Measurements from ENCODE around the gene NME3.

The NME3 gene

DNA sequence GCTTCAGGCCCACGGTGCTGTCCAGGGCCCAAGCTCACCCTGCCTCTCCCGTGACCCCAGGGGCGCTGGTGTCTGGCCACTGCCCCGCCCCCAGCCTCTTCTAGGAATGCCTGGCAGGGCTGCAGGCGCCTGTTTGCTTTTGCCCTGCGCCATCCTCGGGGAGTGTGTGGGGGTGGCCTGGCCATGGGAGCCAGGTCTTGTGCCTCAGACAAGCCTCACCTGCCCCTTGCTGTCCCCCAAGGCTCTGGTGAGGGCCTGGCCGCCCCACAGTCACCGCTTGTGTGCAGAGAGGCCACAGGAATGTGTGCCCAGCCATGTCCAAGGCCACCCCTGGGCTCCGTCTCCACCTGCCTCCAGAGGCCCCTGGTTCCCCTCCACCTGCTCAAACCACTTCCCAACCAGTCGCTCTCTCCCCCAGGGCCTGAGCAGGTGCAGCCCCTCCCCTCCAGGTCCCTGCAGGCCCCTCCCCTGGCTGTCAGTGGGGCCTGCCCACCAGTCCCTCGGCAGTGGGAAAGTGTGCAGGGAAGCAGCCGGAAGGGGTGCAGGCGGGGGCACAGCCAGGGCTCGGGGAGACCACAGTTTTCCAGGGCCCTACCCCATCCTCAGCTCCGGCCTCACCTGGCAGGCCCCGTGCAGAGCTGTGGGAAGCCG lies 23.0 kb upstream of the NME3 start:
- DNase-seq (ENCODE audit: low read depth in 2 of 2, low spot score in 1 of 2) = no peak

DNA sequence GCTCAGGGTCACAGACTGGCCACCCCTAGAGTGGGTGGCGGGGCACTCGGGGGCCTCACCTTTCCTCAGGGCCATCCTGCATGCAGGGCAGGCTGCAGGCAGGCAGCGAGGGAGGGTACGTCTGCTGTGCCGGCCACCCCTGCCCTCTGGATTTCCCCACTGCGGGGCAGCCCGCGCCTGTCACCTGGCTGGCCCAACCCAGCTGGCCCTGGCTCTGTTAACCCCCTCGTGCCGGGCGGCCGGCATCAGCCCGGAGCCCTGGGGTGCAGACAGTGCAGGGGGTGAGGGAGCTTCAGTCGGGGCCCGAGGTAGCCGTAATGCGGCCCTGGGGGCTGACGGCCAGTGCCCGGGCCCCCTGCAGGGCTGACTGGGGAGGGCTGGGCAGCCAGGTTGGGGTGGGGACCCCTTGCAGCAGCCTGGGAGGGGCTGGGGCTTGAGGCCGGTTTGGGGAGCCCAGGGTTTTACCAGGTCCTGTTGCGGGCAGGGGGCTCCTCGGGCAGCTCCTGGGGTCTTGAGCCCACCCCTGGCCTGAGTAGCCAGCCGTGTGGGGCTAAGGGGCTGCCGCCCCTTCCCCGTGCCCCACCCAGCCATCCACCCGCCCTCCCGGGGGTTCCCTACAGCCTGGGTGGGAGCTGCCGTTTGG lies 22.4 kb upstream of the NME3 start, which contains the start of gene IGFALS:
IGFALS (minus strand) TSS at position 128 of the 643 bp plus-strand sequence; CDS start at position 75, 53 bp downstream.
- DNase-seq (ENCODE audit: low read depth in 2 of 2, low spot score in 1 of 2) = no peak

DNA sequence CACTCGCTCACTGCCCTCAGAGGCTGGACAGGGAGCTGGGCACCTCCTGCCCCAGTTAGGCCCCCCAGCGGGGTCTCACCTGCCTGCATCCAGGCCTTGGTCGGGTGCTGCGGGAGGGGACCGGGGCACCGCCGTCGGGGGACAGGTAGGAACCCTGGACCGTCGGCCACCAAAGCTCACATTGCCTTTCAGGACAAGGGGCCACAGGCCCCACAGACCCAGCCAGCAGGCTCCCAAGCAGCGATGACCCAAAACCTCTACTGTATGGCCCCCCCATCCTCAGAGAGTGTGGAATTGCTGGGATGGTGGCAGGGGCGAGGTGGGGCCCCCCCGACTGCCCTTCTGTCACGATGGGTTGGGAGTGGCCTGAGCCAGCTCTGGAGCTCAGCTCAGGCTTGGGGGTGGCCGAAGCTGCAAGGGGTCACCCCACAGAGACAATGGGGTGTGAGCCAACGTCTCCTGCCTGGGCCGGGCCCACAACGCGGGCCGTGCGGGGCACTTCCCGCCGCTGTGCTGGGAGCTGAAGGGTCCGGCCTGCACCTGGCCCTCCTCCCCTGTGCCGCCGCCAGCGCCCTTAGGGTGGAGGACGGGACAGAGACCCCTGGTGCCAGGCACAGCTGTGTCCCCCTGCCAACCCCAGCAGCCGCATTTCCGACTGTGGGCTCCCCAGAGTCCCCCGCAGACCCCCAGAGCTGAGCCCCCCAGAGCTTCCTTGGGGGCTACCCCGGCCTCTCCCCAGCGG lies 21.7 kb upstream of the NME3 start:
- no peak for DNase-seq (ENCODE audit: low read depth in 2 of 2, low spot score in 1 of 2)

DNA sequence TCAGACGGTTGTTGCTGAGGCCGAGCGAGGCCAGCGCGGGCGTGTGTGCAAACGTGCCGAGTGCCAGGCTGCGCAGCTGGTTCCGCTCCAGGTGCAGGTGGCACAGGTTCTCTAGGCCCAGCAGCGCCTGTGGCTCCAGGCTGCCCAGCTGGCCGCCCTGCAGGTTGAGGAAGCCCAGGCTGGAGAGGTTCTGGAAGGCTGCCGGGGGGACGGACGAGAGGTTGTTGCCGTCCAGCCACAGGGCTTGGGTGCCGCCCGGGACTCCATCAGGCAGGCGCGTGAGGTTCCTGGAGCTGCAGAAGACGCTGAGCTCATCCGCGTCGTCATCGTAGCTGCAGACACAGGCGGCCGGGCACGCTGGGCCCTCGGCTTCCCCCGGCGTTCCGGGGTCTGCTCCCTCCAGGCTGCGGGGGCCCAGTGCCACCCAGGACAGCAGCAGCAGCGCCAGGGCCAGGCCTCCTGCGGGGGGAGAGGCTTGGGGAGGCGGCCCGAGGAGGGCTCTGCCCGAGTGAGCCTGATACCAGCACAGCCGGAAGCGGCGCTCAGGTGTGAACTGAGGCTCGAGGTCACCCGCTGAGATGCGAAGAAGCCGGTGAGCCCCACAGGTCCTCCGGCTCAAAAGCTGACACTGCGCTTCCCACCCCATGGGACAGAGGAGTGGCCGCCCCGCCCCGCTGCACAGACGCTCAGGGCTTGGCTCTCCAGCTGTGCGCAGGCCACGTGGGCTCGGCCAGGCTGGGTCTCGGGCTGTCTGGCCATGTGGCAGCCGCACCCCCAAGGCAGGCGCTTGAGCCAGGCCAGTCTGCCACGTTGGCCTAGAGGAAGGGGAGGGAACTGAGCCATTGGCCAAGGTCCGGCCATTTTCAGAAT lies 20.8 kb upstream of the NME3 start:
- no peak for DNase-seq (ENCODE audit: low read depth in 2 of 2, low spot score in 1 of 2)

- DNase-seq (ENCODE audit: low read depth in 2 of 2, low spot score in 1 of 2) = no peak
Measured at GRCh38 chr16:1791256-1791942, 20.1 kb upstream of the NME3 start.

GRCh38 chr16:1790611-1791255 lies 19.4 kb upstream of the NME3 start:
- no peak for DNase-seq (ENCODE audit: low read depth in 2 of 2, low spot score in 1 of 2)

GRCh38 chr16:1790261-1790610 lies 18.9 kb upstream of the NME3 start:
- DNase-seq (ENCODE audit: low read depth in 2 of 2, low spot score in 1 of 2) = no peak

- DNase-seq (ENCODE audit: low read depth in 2 of 2, low spot score in 1 of 2) = no peak
Measured at GRCh38 chr16:1789643-1790045, 18.3 kb upstream of the NME3 start.

GRCh38 chr16:1788708-1789100 lies 17.4 kb upstream of the NME3 start:
- no peak for DNase-seq (ENCODE audit: low read depth in 2 of 2, low spot score in 1 of 2)

DNA sequence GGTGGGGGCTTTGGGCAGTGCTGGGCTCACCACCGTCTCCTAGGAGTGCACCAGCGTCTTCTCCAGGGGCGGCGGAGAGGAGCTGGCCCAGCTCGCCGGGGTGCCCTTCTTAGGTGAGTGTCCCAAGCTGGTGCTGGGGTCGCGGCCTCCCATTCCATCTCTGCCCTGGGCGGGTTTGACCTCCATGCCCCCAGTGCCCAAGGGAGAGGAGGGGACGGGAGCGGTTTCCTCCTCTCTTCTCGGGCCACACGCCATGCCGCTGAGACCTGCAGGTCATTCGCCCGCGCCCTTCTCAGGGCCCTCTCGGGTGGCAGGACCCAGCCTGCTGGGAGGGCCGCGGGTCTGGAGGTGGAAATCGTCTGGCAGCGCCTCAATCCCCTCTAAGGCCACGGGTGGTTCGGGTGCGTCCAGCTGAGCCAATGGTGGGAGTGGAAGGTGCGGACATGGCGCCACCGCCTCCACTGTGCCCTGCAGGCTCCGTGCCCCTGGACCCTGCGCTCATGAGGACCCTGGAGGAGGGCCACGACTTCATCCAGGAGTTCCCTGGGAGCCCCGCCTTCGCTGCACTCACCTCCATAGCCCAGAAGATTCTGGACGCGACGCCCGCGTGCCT lies 16.9 kb upstream of the NME3 start:
- DNase-seq (ENCODE audit: low read depth in 2 of 2, low spot score in 1 of 2) = no peak

DNA sequence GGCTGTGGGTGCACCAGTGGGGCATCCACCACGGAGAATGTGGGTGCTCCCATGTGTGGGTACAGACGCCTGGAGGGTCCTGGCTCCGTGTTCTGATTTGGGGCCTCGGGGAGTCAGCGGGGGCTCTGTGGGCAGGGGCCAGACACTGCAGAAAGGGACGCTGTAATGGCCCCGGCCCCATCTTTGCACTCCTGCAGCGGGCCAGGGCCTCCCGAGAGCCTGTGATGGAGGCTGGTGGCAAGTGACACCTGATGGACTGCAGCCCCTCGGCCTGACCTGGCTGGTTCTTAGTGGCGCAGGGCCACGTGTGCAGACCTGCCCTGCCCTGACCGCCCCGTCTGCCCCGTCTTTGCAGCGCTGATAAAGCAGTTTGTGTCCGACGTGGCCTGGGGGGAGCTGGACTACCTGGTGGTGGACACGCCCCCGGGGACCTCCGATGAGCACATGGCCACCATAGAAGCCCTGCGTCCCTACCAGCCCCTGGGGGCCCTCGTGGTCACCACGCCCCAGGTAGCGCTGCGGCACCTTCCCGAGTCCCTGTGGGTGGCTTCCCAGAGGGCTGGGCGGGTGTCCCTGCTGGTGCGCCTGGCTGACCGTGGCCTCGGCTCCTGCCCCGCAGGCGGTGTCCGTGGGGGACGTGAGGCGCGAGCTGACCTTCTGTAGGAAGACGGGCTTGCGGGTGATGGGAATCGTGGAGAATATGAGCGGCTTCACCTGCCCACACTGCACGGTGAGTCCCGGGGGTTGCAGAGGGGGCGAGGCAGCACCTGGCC lies 16.2 kb upstream of the NME3 start:
- no peak for DNase-seq (ENCODE audit: low read depth in 2 of 2, low spot score in 1 of 2)

- DNase-seq (ENCODE audit: low read depth in 2 of 2, low spot score in 1 of 2) = no peak
Measured at GRCh38 chr16:1787056-1787321, 15.6 kb upstream of the NME3 start.

GRCh38 chr16:1786242-1787055 lies 15.1 kb upstream of the NME3 start:
- no peak for DNase-seq (ENCODE audit: low read depth in 2 of 2, low spot score in 1 of 2)

DNA sequence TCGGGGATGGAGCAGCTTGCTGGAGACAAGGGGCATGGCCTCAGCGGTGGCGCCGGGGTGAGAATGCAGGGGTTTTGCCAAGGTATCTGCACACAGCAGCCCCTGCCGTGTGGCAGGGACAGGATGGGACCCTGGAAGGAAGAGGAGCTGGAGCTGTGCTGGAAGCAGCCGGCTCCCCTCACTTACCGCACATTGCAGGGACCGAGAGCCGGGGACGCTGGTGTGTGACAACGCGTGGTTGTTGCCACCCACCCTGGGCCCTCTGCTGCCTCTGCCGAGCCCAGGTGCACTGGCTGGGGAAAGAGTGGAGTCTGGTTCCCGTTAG lies 14.5 kb upstream of the NME3 start:
- DNase-seq (ENCODE audit: low read depth in 2 of 2, low spot score in 1 of 2) = no peak

- DNase-seq (ENCODE audit: low read depth in 2 of 2, low spot score in 1 of 2) = no peak
Measured at GRCh38 chr16:1784977-1785845, 13.9 kb upstream of the NME3 start.

DNA sequence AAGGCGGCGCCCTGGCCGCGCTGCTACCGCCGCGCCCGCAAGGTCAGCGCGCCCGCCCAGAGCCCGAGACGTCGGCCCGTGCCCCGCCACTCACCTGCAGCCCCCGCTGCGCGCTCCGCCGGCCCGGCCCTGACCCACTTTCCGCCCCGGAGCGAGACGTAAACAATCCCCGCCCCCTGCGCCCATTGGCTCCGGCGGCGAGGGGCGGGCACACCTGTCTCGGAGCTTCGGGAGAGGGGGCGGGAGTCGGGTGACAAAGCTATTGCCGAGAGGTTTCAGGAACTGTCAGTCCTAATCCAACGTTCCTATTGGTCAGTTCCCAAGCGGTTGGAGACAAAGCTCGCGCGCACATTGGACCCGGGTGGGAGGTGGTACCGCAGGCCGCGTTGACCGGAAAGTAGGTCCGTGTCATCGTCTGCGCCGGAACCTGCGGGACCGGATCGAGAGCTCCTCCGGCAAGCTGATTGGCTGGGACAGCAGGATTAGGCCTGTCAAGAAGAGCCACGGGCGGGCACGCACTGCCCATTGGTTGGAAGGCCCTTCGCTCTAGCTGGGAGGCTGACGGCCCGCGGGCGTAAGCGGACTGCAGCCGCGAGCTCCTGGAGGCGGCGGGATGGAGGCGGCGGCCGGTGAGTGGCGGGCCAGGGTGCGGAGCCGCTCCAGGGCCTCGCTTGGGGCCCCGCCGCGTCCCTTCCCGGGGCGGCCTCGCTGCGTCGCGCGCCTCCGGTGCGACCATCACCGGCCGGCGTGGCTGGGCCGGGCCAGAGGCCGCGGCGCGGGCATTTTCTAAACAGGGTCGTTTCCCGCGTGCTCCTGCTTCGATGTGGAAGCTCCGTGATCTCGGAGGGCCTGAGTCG lies 11.3 kb upstream of the NME3 start, which contains the start of the genes NUBP2 and SPSB3:
NUBP2 (plus strand) TSS at position 553 of the 857 bp plus-strand sequence; CDS start at position 614, 61 bp downstream.
SPSB3 (minus strand) TSS at position 164 of the 857 bp plus-strand sequence. CDS start 1,088 bp downstream, outside the sequence.
- peak; percentile 94 to 96 for DNase-seq (ENCODE audit: low read depth in 2 of 2, low spot score in 1 of 2)
